ENCODE measurements around the gene FAM222A.
A peak's percentile ranks its signal among the peaks of the same experiment; 100 is the strongest.

Gene FAM222A

DNA sequence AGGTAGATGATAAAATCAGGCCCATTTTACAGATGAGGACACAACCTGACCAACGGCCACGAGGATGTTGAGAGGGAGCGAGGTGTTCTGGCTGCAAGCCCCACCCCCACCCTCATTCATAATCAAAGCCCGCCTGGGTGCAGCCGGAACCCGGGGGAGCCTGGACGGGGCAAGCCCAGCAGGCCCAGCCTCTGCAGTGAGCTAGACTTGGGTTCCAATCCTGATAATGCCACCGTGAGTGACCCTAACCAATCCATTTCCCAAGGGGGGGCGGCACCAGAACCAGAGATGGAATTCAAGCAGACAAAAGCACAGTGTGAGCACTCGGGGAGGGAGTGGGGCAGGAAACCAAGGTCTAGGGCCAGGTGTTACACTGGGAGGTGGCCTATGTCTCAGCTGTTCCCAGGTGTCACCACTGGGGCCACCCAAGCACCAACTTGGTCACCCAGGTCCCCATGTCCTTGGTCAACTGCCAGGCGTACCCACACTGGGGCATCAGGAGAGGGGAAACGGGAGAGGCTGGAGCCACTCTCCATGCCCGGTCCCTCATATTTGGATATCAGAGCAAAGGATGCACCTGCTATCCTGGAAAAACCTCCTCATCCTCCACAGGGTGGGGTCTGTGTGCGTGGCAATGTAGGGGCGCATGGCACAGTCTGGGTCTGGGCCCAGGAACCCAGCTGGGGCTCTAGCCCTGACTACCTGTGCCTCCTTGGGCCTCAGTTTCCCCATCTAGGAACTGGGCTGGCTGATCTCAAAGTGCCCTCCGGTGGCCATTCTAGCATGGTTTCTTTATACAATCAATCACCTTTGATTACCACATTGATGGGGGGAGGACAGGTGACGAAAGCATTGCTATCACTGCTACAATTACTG, 58.4 kb downstream of the FAM222A start:
- DNase-seq (ENCODE audit: low read depth in 2 of 2): no peak
- TF ChIP-seq, protein P1, sequence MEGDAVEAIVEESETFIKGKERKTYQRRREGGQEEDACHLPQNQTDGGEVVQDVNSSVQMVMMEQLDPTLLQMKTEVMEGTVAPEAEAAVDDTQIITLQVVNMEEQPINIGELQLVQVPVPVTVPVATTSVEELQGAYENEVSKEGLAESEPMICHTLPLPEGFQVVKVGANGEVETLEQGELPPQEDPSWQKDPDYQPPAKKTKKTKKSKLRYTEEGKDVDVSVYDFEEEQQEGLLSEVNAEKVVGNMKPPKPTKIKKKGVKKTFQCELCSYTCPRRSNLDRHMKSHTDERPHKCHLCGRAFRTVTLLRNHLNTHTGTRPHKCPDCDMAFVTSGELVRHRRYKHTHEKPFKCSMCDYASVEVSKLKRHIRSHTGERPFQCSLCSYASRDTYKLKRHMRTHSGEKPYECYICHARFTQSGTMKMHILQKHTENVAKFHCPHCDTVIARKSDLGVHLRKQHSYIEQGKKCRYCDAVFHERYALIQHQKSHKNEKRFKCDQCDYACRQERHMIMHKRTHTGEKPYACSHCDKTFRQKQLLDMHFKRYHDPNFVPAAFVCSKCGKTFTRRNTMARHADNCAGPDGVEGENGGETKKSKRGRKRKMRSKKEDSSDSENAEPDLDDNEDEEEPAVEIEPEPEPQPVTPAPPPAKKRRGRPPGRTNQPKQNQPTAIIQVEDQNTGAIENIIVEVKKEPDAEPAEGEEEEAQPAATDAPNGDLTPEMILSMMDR (IDR thresholded peaks at IDR 0.05; ENCODE audit: low read depth, low read length): no peak
- no peak overlapping the region for H3K4me3 ChIP-seq (replicated peaks in 1 of 2; ENCODE audit: low read depth in 2 of 2, low read length in 2 of 2)

DNA sequence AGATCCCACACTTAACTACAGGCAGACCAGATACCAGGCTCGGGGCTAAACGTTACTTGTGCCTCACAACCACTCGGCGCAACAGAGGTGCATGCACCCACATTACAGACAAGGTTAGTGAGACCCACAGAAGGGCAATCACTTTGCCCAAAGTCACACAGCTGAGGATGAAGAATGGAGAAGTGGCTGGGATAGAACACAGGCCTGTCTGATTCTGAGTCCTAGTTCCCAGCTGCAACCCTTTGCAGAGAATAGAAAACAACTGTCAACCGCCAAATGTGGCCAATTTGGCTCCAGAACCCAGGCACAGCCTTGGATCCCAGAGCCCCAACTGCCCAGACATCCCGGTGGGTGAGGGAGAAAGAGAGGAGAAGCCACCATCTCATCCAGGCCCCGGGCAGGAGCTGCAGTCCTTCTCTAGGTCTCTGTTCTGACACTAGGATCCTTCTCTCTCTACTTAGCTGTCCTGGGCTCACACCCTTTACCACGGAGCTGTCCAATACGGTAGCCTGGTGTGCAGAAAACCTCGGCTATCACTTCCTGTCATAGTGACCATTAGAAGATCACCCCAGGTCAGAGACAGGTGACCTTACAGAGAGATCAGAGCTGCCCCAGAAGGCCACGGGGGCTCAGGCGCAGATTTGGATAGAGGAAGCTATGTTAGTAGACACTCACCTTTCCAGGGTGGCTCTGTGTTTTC, 59.1 kb downstream of the FAM222A start:
- TF ChIP-seq, protein P1 (IDR thresholded peaks at IDR 0.05; ENCODE audit: low read depth, low read length): no peak
- no peak overlapping the region for H3K4me3 ChIP-seq (replicated peaks in 1 of 2; ENCODE audit: low read depth in 2 of 2, low read length in 2 of 2)
- no peak for DNase-seq (ENCODE audit: low read depth in 2 of 2)

DNA sequence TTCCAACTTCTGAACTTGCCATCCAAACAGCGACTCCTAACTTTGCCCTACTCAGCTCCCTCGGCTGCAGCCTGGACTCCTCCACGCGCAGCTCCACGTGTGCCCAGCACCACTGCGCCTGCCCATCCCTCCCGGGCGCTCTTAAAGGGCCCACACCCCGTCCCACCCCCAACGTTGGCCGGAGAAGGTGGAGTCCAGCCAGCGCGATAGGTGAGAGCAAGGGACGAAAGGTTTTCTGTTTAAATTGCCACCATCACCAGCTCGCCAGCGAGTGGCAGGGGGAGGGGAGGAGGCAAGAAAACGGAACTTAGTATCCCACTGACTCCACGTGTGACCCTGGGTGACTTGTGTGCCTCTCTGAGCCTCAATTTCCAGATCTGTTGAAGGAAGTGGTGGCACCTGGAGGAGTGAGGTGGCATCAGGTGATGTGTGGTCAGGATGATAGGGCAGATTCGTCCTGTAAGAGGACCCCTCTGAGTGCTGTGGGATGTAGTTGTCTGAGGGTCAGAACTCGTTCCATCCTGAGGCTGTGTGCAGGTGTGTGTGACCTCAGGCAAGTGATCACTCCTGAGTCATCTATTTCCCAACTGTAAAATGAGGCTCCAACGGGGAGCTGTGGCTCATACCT, 59.9 kb downstream of the FAM222A start:
- DNase-seq (ENCODE audit: low read depth in 2 of 2): no peak
- TF ChIP-seq, protein P1 (IDR thresholded peaks at IDR 0.05; ENCODE audit: low read depth, low read length): no peak
- no peak overlapping the region for H3K4me3 ChIP-seq (replicated peaks in 1 of 2; ENCODE audit: low read depth in 2 of 2, low read length in 2 of 2)

DNA sequence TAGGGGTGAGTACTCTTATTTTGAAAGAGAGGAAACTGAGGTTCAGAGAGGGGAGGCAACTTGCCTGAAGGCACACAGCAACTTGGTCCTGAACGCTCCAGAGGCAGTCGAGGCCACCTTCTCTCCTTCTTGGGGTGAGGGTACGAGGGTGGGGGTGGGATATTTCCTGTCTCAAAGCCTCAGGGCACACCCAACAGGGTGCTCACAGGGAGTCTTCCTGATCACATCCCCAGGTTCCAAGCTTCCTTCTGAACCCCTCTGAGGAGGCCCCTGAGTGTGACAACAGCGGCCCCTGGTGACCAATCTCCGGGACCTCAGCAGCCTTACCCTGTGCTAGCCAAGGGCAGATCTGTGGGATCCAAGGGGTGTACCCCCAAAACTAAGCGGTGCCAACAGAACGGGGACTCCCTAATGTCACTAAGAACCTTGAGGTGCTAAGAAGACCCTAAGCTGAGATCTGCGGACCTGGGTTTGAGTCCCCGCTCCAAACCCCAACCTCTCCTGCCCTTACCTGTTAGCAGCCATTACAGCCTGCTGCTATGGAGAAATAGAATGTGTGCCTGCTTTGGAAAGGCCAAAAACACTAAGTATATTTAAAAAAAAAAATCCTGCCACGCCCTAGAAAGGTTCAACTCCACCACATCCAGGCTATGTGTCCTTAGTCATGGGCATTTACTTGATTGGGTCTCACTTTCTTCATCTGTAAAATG, 61.7 kb downstream of the FAM222A start:
- TF ChIP-seq, protein P1 (IDR thresholded peaks at IDR 0.05; ENCODE audit: low read depth, low read length): peak; percentile 94
- no peak overlapping the region for H3K4me3 ChIP-seq (replicated peaks in 1 of 2; ENCODE audit: low read depth in 2 of 2, low read length in 2 of 2)
- DNase-seq (ENCODE audit: low read depth in 2 of 2): peak; percentile 73 to 75

DNA sequence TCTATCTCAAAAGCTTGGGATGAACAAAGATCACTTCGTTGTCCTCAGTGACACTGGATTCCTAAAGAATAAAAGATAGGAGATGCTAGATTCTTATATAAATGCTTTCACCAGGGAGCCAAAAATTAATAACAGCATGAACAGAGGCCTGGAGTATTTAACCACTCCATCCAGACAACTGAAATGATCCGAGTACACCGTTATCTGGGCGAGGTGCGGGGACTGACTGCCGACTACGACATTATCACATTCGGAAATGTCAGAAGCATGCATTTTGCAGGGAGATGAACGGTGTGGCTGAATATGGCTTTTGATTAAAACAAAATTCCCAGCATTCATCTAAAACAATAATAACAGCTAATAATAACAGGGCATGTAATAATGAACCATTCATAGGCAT, 63.0 kb downstream of the FAM222A start:
- no peak for DNase-seq (ENCODE audit: low read depth in 2 of 2)
- TF ChIP-seq, protein P1 (IDR thresholded peaks at IDR 0.05; ENCODE audit: low read depth, low read length): no peak
- H3K4me3 ChIP-seq (replicated peaks in 1 of 2; ENCODE audit: low read depth in 2 of 2, low read length in 2 of 2): no peak overlapping the region

DNA sequence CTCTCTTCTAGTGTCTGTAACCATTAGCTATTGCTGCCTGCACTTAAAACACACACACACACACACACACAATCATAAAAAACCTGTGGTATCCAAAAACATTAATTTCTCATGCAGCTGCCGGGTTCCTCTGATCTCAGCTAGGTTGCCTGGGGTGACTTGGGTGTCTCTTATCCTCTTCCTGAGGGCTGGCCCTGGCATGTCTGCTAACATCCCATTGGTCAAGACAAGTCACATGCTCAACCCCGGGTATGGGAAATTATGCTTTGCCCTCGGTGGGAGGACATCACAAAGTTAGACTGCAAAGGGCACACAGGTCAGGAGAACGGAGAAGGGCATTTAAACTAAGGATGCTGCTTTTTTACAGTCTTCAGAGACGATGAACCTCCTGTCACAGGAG, 63.9 kb downstream of the FAM222A start:
- TF ChIP-seq, protein P1 (IDR thresholded peaks at IDR 0.05; ENCODE audit: low read depth, low read length): no peak
- peak; percentile 16 to 38 for DNase-seq (ENCODE audit: low read depth in 2 of 2)
- no peak overlapping the region for H3K4me3 ChIP-seq (replicated peaks in 1 of 2; ENCODE audit: low read depth in 2 of 2, low read length in 2 of 2)

Measured in cardiac fibroblast (primary cell).